MV-4-11 (cell line): Measurements from ENCODE around the gene NUP93.

Source experiments
- DNase-seq: peaks from one replicate; lab custom pipeline; 2025; lab: John Stamatoyannopoulos, UW

Gene NUP93

GRCh38 chr16:56894331-56894917, 164.5 kb downstream of the NUP93 start:
- DNase-seq: no peak

GRCh38 chr16:56895813-56896212, 165.9 kb downstream of the NUP93 start:
- no peak for DNase-seq

GRCh38 chr16:56896244-56896643, 166.3 kb downstream of the NUP93 start:
- no peak for DNase-seq

- no peak for DNase-seq
Observed at GRCh38 chr16:56897026-56897799, 167.3 kb downstream of the NUP93 start.

- DNase-seq: no peak
Observed at GRCh38 chr16:56898847-56899246, 168.9 kb downstream of the NUP93 start.
